ENCODE data around the gene GPRC5C. TPM values are rescaled to one million over a fixed set of nuclear protein-coding genes. Genes with fewer than 3 reads are reported as not detected.
A peak's percentile ranks its signal among the peaks of the same experiment; 100 is the strongest.

Gene GPRC5C
- total and polyA plus RNA-seq, 2 of the 8 experiments (the other 6 are each of a cell fraction or from before 2014, with no cell fraction given), result 18.3 to 55.8 TPM

DNA sequence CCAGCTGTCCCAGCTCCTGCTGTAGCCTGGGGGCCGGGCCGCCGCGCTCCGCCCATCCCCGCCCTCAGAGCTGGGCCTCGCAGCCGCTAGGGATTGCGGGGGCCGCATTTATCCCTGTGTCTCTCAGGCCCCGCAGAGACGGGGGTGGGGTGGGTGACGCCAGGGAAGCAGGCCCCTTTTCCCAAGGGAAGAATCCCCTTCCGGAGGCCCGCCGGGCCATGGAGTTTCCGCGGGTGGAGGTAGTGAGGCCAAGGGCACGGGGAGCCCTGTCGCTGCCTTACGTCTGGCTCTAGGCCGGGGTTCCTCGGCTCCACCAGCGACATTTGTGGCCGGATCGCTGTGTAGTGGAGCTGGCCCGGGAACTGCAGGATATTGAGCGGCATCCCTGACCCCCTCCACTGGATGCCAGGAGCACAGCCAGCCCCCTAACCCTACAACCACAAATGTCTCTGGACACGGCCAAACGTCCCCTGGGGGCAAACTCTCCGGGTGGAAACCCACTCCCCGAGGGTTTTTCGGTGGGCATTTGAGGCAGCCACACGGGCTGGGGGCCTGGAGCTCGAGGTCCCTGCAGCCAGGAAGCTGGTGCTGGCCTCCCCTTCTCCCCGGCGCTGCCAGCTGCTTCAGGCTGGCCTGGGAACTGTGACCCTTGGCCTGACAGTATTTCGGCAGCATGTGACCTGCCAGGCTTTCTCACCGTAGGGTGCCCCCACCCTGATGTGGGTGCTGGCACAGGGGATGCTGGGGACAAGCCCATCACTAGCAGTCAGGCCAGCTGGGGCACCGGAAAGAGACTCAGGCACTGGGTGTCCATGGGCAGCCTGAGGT is 22.5 kb downstream of the GPRC5C start (continued):
- no peak for TF ChIP-seq RNF2 (IDR thresholded peaks at IDR 0.05; ENCODE audit: borderline replicate concordance, low read depth, low read length, missing control alignments, poor library complexity, severe bottlenecking)
- no peak for TF ChIP-seq YY1 (IDR thresholded peaks at IDR 0.05; ENCODE audit: low read depth, low read length)
- peak in 1 of 2 experiments; percentile 11; a peak in 1 of 3 replicates for TF ChIP-seq EP300 (IDR thresholded peaks at IDR 0.05; ENCODE audit: borderline replicate concordance in 1 of 2, low read depth in 2 of 2, low read length in 2 of 2)
- TF ChIP-seq GABPA (IDR thresholded peaks at IDR 0.05; ENCODE audit: borderline replicate concordance, insufficient read depth, low read length), result no peak
- TF ChIP-seq CTBP2 (IDR thresholded peaks at IDR 0.05; ENCODE audit: borderline replicate concordance, insufficient read depth, insufficient read length, low read length), result no peak
- TF ChIP-seq, protein P1, sequence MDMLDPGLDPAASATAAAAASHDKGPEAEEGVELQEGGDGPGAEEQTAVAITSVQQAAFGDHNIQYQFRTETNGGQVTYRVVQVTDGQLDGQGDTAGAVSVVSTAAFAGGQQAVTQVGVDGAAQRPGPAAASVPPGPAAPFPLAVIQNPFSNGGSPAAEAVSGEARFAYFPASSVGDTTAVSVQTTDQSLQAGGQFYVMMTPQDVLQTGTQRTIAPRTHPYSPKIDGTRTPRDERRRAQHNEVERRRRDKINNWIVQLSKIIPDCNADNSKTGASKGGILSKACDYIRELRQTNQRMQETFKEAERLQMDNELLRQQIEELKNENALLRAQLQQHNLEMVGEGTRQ (IDR thresholded peaks at IDR 0.05; ENCODE audit: low read length), result no peak
- no peak for TF ChIP-seq POLR2AphosphoS5 (IDR thresholded peaks at IDR 0.05; ENCODE audit: low read depth, low read length)
- TF ChIP-seq SP2 (IDR thresholded peaks at IDR 0.05; ENCODE audit: low read length), result no peak
- TF ChIP-seq TBP (IDR thresholded peaks at IDR 0.05; ENCODE audit: low read depth, low read length), result no peak
- TF ChIP-seq POU5F1 (IDR thresholded peaks at IDR 0.05; ENCODE audit: low read depth, low read length), result no peak
- TF ChIP-seq SRF (IDR thresholded peaks at IDR 0.05; ENCODE audit: low read depth, low read length), result no peak
- TF ChIP-seq RFX5 (IDR thresholded peaks at IDR 0.05; ENCODE audit: borderline replicate concordance, low read depth, low read length), result no peak
- TF ChIP-seq BACH1 (IDR thresholded peaks at IDR 0.05; ENCODE audit: low read length), result peak; percentile 33; the same call in 1 of the 2 replicates
- TF ChIP-seq ZNF274 (IDR thresholded peaks at IDR 0.05; ENCODE audit: borderline replicate concordance, extremely low read depth, low read length), result no peak
- TF ChIP-seq TAF1 (IDR thresholded peaks at IDR 0.05; ENCODE audit: low read depth, low read length), result 0 out of 2 replicates have a peak, but pooled peaks have one; percentile 21
- TF ChIP-seq GTF2F1 (IDR thresholded peaks at IDR 0.05; ENCODE audit: borderline replicate concordance, low read depth, low read length), result no peak
- TF ChIP-seq SUZ12 (IDR thresholded peaks at IDR 0.05; ENCODE audit: low read length), result no peak
- TF ChIP-seq ASH2L (IDR thresholded peaks at IDR 0.05; ENCODE audit: low read length), result peak; percentile 36
- no peak for TF ChIP-seq CBX8 (IDR thresholded peaks at IDR 0.05; ENCODE audit: borderline replicate concordance, low read depth, low read length)
- TF ChIP-seq SIRT6 (IDR thresholded peaks at IDR 0.05; ENCODE audit: low read length), result no peak
